ENCODE data around the gene TNFSF10. TPM values are rescaled to one million over a fixed set of nuclear protein-coding genes. Genes with fewer than 3 reads are reported as not detected.

TNFSF10 gene
- polyA plus RNA-seq, 12 donors: 7.2 to 34.3 (median 10.8) TPM; not detected in 1

GRCh38 chr3:172461530-172462138, 61.6 kb downstream of the TNFSF10 start:
- no peak for DNase-seq

GRCh38 chr3:172456404-172456803, 66.8 kb downstream of the TNFSF10 start:
- DNase-seq: no peak

Other genes starting within 250 kb of the TNFSF10 start
- gene GHSR, start 75.0 kb downstream of the TNFSF10 start, polyA plus RNA-seq (ENCODE audit: insufficient read length in 12 of 12): not detected
- gene NCEH1, start 187.6 kb upstream of the TNFSF10 start, polyA plus RNA-seq (ENCODE audit: insufficient read length in 12 of 12): 10 to 100 TPM in 1 of 12 donors, 1 to 10 TPM in 10, not detected in 1; 1.7 to 11.9 (median 2.1) TPM
- 10 to 100 TPM in 11 of 12 donors, not detected in 1; 11.3 to 25.2 (median 17.7) TPM for gene ECT2, start 227.3 kb upstream of the TNFSF10 start, polyA plus RNA-seq (ENCODE audit: insufficient read length in 12 of 12)

Measured in muscle of arm (tissue), 12 donors.